Ovary (tissue), 3 donors: ENCODE measurements around the gene SLIT3.

ENCODE experiments used
- POLR2A ChIP-seq: fragments of 450-650 bp; IDR thresholded peaks from one replicate; pipeline ENCODE4 v1.6.1; 2017; ENCODE audit warnings: antibody characterized with exemption, mild to moderate bottlenecking, moderate library complexity
- TF ChIP-seq, protein P1 (sequence below), 3 donors: fragments of 450-650 bp in 2 of 3; fragments of 200-600 bp in 1 of 3; IDR thresholded peaks; one replicate each; pipeline versions ENCODE4 v1.5.1 to v1.8.0; 2016 to 2022; ENCODE audit warnings: antibody characterized with exemption in 3 of 3, mild to moderate bottlenecking in 1 of 3
- donor health status: DM: no; HTN: no; CAD: no.

DNA sequence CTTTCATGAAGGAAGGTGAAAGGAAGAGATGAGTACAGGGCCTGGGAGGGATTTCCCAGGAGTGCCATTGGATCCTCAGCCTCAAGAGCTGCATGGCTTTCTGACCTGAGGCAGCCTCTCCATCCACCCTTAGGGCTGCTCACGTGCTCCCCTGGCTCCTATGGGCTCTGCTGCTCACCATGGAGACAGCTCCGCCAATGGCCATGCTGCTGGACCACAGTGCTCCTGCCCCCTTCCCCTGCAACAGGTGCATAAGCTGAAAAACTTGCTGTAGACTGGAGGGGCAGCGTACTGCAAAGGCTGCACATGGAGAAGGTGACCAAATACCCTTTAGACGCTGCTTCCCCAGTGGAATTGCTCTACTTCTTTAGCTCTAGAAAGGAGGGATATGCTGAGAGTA is 609.0 kb downstream of the SLIT3 start:
- TF ChIP-seq, protein P1, sequence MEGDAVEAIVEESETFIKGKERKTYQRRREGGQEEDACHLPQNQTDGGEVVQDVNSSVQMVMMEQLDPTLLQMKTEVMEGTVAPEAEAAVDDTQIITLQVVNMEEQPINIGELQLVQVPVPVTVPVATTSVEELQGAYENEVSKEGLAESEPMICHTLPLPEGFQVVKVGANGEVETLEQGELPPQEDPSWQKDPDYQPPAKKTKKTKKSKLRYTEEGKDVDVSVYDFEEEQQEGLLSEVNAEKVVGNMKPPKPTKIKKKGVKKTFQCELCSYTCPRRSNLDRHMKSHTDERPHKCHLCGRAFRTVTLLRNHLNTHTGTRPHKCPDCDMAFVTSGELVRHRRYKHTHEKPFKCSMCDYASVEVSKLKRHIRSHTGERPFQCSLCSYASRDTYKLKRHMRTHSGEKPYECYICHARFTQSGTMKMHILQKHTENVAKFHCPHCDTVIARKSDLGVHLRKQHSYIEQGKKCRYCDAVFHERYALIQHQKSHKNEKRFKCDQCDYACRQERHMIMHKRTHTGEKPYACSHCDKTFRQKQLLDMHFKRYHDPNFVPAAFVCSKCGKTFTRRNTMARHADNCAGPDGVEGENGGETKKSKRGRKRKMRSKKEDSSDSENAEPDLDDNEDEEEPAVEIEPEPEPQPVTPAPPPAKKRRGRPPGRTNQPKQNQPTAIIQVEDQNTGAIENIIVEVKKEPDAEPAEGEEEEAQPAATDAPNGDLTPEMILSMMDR (IDR thresholded peaks at IDR 0.05), result no peak
- no peak for TF ChIP-seq POLR2A
